Liver (tissue), 9 donors: ENCODE data around the gene C12orf75. TPM values are rescaled to one million over a fixed set of nuclear protein-coding genes. Genes with fewer than 3 reads are reported as not detected.

Experiments
- DNase-seq: peaks from one replicate; pipeline ENCODE4 v3.0.0-alpha.2; 2017; ENCODE audit warnings: low spot score
- H3K27ac ChIP-seq, 2 donors: one replicate each; pipeline ENCODE4 v1.7.0; 2013; ENCODE audit warnings: inconsistent platforms in 2 of 2, low read length in 2 of 2, control low read depth in 1 of 2, low read depth in 1 of 2, mild to moderate bottlenecking in 1 of 2
- H3K27me3 ChIP-seq, 4 donors: one replicate each; pipeline versions ENCODE4 v1.6.1 to v1.7.0; 2013; ENCODE audit warnings: low read length in 3 of 4, inconsistent platforms in 1 of 4, mild to moderate bottlenecking in 1 of 4, moderate library complexity in 1 of 4; ENCODE audit not compliant: control insufficient read depth in 4 of 4, insufficient read depth in 4 of 4
- H3K36me3 ChIP-seq, 4 donors: one replicate each; pipeline versions ENCODE4 v1.6.1 to v1.7.0; 2013; ENCODE audit warnings: low read length in 3 of 4, mild to moderate bottlenecking in 3 of 4, low read depth in 1 of 4, moderate library complexity in 1 of 4; ENCODE audit not compliant: control insufficient read depth in 4 of 4, insufficient read depth in 3 of 4
- H3K4me1 ChIP-seq, 4 donors: one replicate each; pipeline versions ENCODE4 v1.6.1 to v1.7.0; 2013; ENCODE audit warnings: low read length in 3 of 4, mild to moderate bottlenecking in 3 of 4, moderate library complexity in 1 of 4; ENCODE audit not compliant: control insufficient read depth in 4 of 4, insufficient read depth in 4 of 4
- H3K4me3 ChIP-seq, 3 donors: one replicate each; pipeline versions ENCODE4 v1.6.1 to v1.7.0; 2013; ENCODE audit warnings: low read length in 3 of 3, control low read depth in 1 of 3, low read depth in 1 of 3, mild to moderate bottlenecking in 1 of 3
- H3K9ac ChIP-seq, 2 donors: one replicate each; pipeline ENCODE4 v1.7.0; 2013; ENCODE audit warnings: low read length in 2 of 2, mild to moderate bottlenecking in 2 of 2, moderate library complexity in 2 of 2, control low read depth in 1 of 2, low read depth in 1 of 2
- H3K9me3 ChIP-seq, 4 donors: one replicate each; pipeline versions ENCODE4 v1.6.1 to v1.7.0; 2013; ENCODE audit warnings: low read length in 3 of 4; ENCODE audit not compliant: control insufficient read depth in 4 of 4
- EGR1 ChIP-seq, 2 donors: IDR thresholded peaks; 2 replicates each; pipeline ENCODE4 v1.6.1; 2016 to 2018; ENCODE audit warnings: antibody characterized with exemption in 2 of 2, low read depth in 2 of 2
- FOXA1 ChIP-seq: IDR thresholded peaks from 2 replicates; pipeline ENCODE4 v1.6.1; 2016; ENCODE audit warnings: antibody characterized with exemption
- FOXA2 ChIP-seq: IDR thresholded peaks from 2 replicates; pipeline ENCODE4 v1.6.1; 2016; ENCODE audit warnings: antibody characterized with exemption
- GABPA ChIP-seq, 2 donors: IDR thresholded peaks in 1 of 2; conservative IDR thresholded peaks in 1 of 2; 2 replicates each; pipeline ENCODE4 v1.6.1; 2016; ENCODE audit warnings: antibody characterized with exemption in 2 of 2, mild to moderate bottlenecking in 1 of 2, moderate library complexity in 1 of 2
- HNF4A ChIP-seq, 2 donors: conservative IDR thresholded peaks; 2 replicates each; pipeline ENCODE4 v1.6.1; 2016; ENCODE audit warnings: antibody characterized with exemption in 2 of 2, mild to moderate bottlenecking in 2 of 2
- HNF4G ChIP-seq: IDR thresholded peaks from 2 replicates; pipeline ENCODE4 v1.6.1; 2016; ENCODE audit warnings: antibody characterized with exemption
- JUND ChIP-seq, 2 donors: IDR thresholded peaks; 2 replicates each; pipeline ENCODE4 v1.6.1; 2016; ENCODE audit warnings: antibody characterized with exemption in 2 of 2
- NR2F2 ChIP-seq: IDR thresholded peaks from 2 replicates; pipeline ENCODE4 v1.6.1; 2016; ENCODE audit warnings: antibody characterized with exemption
- RAD21 ChIP-seq, 2 donors: IDR thresholded peaks; 2 replicates each; pipeline ENCODE4 v1.6.1; 2016; ENCODE audit warnings: antibody characterized with exemption in 2 of 2, mild to moderate bottlenecking in 2 of 2
- RXRA ChIP-seq, 2 donors: IDR thresholded peaks; 2 replicates each; pipeline ENCODE4 v1.6.1; 2017 to 2018; ENCODE audit warnings: antibody characterized with exemption in 2 of 2, mild to moderate bottlenecking in 1 of 2
- SP1 ChIP-seq: IDR thresholded peaks from 2 replicates; pipeline ENCODE4 v1.6.1; 2018; ENCODE audit warnings: antibody characterized with exemption, mild to moderate bottlenecking
- TAF1 ChIP-seq: conservative IDR thresholded peaks from 2 replicates; pipeline ENCODE4 v1.6.1; 2016; ENCODE audit warnings: antibody characterized with exemption, mild to moderate bottlenecking
- YY1 ChIP-seq: IDR thresholded peaks from 2 replicates; pipeline ENCODE4 v1.6.1; 2016; ENCODE audit warnings: antibody characterized with exemption, mild to moderate bottlenecking
- WGBS: extraction: QIAGEN DNeasy Blood & Tissue Kit; methylation state at CpG from one replicate; pipeline ENCODE4 v1.1.7; 2013; 5-methylcytosine and 5-hydroxymethylcytosine counted together
- polyA plus RNA-seq, 2 donors: library from polyadenylated mRNA; stranded (reverse) in 1 of 2; unstranded in 1 of 2; fragments of 200-250 nt in 1 of 2; fragments of >200 nt in 1 of 2; fragmentation: Nextera tagmentation in 1 of 2; extraction: Ambion mirVana in 1 of 2; gene quantifications; one replicate each; pipeline versions ENCODE4 v1.2.1 to v1.2.3, GENCODE V29; 2013 to 2015
- total RNA-seq, 2 donors: library from RNA; depleted of rRNA; stranded (reverse); fragments of >200 nt; gene quantifications; one replicate each; pipeline ENCODE4 v1.2.3, GENCODE V29; 2014
- TF ChIP-seq, protein P1 (sequence below): IDR thresholded peaks from 2 replicates; pipeline ENCODE4 v1.6.1; 2016; ENCODE audit warnings: antibody characterized with exemption
- TF ChIP-seq, protein P2 (sequence below): IDR thresholded peaks from 2 replicates; pipeline ENCODE4 v1.6.1; 2016; ENCODE audit warnings: antibody characterized with exemption
- TF ChIP-seq, protein P3 (sequence below): fragments of 150-350 bp; IDR thresholded peaks from 2 replicates; pipeline ENCODE4 v1.5.1; 2017; ENCODE audit warnings: improper control_type of control experiment, low read depth, low read length; ENCODE audit not compliant: missing input control
- TF ChIP-seq, protein P4 (sequence below): IDR thresholded peaks from 2 replicates; pipeline ENCODE4 v1.6.1; 2016; ENCODE audit warnings: antibody characterized with exemption
- TF ChIP-seq, protein P5 (sequence below): IDR thresholded peaks from 2 replicates; pipeline ENCODE4 v1.6.1; 2016; ENCODE audit warnings: antibody characterized with exemption, mild to moderate bottlenecking
- donor health status: healthy.
- donor health status: healthy.
- donor health status: healthy.
- donor health status: healthy.
- donor health status: healthy.

C12orf75 gene
- total and polyA plus RNA-seq, 4 donors = 1.2 to 3.9 (median 2.8) TPM

DNA sequence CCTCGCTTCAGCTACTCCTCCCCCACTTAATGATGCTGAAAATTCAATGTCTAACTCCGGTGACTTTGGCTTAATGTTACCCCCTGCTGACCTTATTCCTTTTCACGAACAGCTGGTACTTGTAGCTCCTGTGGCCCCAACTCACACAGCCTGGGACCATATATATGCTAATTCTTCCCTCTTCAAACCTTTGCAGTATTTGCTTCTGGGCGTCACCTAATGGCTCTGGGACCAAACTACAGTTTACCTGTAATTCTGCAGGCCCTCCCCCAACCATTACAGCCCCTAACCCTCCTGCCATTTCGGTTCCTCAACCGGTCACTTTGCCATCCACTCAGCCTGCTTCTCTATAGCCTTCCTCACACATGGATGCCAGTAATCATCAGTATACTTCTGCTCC lies 29.6 kb upstream of the C12orf75 start:
- H3K27ac ChIP-seq = no peak overlapping the region
- no peak for DNase-seq
- H3K4me1 ChIP-seq = no peaks in the 10 kb centered on the region
- H3K9ac ChIP-seq = no peak overlapping the region
- no peak overlapping the region for H3K4me3 ChIP-seq
- WGBS = 95% methylated on average over 6 of the region's 6 CpGs
- no peaks in the 10 kb centered on the region for H3K27me3 ChIP-seq
- TF ChIP-seq TAF1 (no peak), HNF4G (no peak), RAD21 (IDR thresholded peaks at IDR 0.05) (no peak), YY1 (no peak), FOXA1 (no peak), JUND (IDR thresholded peaks at IDR 0.05) (no peak), NR2F2 (no peak), HNF4A (conservative IDR thresholded peaks at IDR 0.05) (no peak), SP1 (no peak), RXRA (IDR thresholded peaks at IDR 0.05) (no peak), EGR1 (IDR thresholded peaks at IDR 0.05; ENCODE audit: low read depth in 2 of 2) (no peak), GABPA (IDR thresholded peaks at IDR 0.05 in 1 of 2, conservative IDR thresholded peaks at IDR 0.05 in 1 of 2) (no peak), FOXA2 (no peak)
- TF ChIP-seq, protein P1, sequence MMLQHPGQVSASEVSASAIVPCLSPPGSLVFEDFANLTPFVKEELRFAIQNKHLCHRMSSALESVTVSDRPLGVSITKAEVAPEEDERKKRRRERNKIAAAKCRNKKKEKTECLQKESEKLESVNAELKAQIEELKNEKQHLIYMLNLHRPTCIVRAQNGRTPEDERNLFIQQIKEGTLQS = no peak
- TF ChIP-seq, protein P2, sequence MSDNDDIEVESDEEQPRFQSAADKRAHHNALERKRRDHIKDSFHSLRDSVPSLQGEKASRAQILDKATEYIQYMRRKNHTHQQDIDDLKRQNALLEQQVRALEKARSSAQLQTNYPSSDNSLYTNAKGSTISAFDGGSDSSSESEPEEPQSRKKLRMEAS = no peak
- TF ChIP-seq, protein P3, sequence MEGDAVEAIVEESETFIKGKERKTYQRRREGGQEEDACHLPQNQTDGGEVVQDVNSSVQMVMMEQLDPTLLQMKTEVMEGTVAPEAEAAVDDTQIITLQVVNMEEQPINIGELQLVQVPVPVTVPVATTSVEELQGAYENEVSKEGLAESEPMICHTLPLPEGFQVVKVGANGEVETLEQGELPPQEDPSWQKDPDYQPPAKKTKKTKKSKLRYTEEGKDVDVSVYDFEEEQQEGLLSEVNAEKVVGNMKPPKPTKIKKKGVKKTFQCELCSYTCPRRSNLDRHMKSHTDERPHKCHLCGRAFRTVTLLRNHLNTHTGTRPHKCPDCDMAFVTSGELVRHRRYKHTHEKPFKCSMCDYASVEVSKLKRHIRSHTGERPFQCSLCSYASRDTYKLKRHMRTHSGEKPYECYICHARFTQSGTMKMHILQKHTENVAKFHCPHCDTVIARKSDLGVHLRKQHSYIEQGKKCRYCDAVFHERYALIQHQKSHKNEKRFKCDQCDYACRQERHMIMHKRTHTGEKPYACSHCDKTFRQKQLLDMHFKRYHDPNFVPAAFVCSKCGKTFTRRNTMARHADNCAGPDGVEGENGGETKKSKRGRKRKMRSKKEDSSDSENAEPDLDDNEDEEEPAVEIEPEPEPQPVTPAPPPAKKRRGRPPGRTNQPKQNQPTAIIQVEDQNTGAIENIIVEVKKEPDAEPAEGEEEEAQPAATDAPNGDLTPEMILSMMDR = no peak
- TF ChIP-seq, protein P4, sequence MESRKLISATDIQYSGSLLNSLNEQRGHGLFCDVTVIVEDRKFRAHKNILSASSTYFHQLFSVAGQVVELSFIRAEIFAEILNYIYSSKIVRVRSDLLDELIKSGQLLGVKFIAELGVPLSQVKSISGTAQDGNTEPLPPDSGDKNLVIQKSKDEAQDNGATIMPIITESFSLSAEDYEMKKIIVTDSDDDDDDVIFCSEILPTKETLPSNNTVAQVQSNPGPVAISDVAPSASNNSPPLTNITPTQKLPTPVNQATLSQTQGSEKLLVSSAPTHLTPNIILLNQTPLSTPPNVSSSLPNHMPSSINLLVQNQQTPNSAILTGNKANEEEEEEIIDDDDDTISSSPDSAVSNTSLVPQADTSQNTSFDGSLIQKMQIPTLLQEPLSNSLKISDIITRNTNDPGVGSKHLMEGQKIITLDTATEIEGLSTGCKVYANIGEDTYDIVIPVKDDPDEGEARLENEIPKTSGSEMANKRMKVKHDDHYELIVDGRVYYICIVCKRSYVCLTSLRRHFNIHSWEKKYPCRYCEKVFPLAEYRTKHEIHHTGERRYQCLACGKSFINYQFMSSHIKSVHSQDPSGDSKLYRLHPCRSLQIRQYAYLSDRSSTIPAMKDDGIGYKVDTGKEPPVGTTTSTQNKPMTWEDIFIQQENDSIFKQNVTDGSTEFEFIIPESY = no peak
- TF ChIP-seq, protein P5, sequence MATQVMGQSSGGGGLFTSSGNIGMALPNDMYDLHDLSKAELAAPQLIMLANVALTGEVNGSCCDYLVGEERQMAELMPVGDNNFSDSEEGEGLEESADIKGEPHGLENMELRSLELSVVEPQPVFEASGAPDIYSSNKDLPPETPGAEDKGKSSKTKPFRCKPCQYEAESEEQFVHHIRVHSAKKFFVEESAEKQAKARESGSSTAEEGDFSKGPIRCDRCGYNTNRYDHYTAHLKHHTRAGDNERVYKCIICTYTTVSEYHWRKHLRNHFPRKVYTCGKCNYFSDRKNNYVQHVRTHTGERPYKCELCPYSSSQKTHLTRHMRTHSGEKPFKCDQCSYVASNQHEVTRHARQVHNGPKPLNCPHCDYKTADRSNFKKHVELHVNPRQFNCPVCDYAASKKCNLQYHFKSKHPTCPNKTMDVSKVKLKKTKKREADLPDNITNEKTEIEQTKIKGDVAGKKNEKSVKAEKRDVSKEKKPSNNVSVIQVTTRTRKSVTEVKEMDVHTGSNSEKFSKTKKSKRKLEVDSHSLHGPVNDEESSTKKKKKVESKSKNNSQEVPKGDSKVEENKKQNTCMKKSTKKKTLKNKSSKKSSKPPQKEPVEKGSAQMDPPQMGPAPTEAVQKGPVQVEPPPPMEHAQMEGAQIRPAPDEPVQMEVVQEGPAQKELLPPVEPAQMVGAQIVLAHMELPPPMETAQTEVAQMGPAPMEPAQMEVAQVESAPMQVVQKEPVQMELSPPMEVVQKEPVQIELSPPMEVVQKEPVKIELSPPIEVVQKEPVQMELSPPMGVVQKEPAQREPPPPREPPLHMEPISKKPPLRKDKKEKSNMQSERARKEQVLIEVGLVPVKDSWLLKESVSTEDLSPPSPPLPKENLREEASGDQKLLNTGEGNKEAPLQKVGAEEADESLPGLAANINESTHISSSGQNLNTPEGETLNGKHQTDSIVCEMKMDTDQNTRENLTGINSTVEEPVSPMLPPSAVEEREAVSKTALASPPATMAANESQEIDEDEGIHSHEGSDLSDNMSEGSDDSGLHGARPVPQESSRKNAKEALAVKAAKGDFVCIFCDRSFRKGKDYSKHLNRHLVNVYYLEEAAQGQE = no peak
- H3K9me3 ChIP-seq = no peaks in the 10 kb centered on the region
- no peaks in the 10 kb centered on the region for H3K36me3 ChIP-seq
